NCI-H2196 treated with DMSO at 0.1 percent for 48 hours (cell line): Measurements from ENCODE around the gene SBF1.
A peak's percentile ranks its signal among the peaks of the same experiment; 100 is the strongest.

ENCODE experiments used
- DNase-seq: peaks from one replicate; lab custom pipeline; 2025; ENCODE audit not compliant: unreplicated experiment; lab: John Stamatoyannopoulos, UW

SBF1 gene

DNA sequence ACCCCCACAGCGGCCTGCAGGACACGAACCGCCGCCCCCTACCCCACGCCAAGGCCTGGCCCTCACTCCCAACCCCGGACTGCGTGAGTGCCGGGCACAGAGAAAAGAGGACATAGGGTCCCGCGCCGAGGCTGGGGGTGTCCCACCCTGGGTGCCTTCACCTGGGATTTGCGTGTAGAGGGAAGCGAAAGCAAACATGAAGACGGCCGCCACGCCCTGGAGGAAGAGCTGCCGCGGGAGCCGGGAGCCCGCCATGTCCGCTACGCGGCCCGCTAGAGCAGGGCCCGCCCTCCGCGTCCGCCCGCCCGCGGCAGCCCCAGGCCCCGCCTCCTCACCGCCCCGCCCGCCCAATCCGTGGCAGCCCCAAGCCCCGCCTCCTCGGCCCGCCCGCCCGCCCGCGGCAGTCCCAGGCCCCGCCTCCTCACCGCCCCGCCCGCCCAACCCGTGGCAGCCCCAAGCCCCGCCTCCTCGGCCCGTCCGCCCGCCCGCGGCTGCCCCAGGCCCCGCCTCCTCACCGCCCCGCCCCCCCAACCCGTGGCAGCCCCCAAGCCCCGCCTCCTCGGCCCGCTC lies 32.7 kb upstream of the SBF1 start, which contains the start of gene LMF2:
Gene LMF2, minus strand, starts transcription at position 282 of the 570 bp plus-strand sequence. Its CDS starts 27 bp downstream, at position 255.
- DNase-seq, result peak; percentile 63

DNA sequence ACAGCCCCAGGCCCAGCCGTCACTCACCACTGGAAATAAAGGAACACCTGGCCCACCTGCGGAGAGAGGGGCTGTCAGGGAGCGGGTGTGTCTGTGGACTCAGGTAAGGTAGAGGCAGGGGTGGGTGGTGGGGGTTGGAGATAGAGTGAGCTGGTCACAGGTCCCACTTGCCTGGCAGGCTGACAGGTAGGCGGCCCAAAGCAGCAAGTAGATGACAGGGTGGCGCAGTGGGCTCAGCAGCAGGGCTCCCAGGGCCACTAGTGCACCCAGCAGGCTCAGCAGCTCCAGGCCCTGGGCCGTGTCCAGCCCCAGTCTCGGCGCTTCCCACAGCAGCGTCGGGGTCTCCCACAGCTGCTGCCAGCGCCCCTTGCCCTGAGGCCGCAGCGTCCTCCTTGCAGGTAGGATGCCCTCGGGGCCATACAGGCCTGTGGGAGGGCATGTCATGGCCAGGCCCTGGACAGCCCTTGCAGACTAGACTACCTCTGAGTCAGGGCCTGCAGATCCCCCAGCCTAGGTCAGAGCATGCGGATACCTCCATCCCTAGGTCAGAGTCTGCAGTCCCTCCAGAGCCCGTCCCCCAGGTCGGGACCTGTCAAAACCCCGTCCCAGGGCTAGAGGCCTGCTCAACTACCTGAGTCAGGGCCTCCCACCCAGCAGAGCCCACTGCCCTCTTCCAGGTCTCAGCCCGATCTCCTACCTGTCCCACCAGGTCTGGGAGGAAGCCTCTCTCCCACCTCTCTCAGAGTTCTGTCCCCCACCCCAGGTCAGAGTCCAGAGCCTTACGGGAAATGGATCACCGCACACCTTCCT lies 32.0 kb upstream of the SBF1 start:
- no peak for DNase-seq

DNA sequence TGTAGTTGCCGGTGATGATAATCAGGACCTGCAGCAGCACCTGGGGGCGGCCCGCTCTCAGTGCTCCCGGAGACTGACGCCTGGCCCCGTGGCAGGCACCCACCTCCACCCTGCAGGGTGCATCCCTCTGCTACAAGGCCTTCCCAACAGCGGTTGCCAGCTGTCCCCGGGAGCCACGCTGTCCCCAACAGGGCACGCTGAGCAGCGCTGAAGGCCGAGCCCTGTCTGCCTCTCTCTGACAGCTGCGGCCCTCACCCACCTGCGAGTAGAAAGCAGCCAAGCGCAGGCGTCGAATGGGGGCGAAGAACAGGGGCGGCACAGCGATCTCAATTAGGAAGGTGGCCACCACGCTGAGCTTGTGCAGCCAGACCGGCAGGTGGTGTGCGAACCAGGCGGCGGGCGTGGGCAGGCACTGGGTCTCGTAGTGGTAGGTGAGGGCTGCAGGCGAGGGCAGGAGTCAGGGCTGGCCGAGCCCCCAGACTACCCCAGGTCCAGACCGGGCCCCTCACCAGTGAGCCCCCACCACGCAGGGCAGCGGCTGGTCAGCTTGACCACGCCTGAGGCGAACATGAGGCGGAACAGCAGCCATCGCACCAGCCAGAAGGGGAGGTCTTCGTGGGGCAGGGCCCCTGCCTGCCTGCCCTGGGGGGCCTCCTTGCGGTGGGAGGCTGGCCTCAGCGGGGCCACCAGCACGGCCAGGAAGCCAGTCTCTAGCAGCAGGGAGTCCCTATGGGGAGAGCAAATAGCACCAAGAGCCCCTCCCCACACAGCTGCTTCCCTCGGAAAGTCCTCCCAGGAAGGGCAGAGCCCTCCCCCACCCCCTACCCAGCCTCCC lies 31.2 kb upstream of the SBF1 start:
- no peak for DNase-seq

DNA sequence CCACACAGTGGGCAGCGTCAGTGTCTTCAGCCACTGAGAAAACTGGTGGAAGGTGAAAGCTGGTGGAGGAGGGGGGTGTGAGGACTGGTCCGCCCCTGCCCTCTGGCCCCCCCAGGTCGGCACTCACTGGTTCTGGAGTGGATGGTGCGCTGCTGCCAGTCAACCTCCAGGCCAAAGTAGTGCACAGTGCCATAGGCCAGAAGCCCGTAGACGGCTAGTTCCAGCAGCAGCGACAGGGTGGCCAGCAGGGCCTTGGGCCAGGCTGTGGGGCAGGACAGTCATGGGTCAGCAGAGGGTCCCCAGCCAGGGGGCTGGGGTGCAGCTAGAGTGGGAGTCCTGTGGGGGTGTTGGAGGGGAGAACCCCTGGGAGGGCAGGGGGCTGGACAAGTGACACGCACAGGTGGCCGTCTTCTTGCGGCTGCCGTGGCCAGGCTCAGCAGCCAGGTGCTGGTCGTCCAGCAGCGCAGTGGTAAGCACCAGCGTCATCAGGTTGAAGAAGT lies 30.5 kb upstream of the SBF1 start:
- no peak for DNase-seq

DNA sequence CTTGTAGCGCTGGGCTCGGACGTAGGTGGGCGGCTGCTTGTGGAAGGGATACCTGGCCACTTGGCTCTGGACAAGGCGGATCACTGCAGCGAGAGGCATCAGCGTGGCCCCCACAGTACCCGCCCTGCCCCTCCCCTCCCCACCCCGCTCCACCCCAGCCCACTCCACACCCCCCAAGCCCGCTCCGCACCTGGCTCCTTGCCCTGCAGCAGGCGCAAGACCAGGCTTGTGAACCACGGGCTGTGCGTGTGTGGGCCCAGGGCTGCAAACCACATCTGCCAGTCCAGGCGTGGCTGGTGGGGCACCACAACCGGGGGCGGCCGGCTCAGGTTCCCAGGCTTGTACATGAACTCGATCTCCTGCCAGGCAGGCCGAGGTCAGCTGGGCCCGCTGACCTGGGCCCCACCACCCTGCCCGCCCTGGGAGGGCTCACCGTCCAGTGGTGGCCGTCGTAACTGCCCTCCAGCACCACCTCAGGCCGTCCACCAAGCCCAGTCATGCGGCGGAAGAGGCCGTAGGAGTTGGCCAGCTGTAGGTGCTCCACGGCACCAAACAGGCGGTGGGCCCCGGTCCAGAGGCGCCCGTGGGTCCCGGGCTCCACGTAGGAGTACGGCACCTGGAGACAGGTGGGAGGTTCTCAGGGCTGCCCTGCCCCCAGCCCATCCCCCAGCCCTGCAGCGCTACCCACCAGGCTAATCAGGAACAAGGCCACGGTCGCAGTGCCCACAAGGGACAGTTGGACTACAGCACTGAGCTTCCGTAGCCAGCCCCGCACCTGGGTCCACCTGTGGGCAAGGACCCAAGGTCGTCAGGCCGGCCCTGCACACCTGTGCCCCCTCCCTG lies 29.8 kb upstream of the SBF1 start:
- no peak for DNase-seq

DNA sequence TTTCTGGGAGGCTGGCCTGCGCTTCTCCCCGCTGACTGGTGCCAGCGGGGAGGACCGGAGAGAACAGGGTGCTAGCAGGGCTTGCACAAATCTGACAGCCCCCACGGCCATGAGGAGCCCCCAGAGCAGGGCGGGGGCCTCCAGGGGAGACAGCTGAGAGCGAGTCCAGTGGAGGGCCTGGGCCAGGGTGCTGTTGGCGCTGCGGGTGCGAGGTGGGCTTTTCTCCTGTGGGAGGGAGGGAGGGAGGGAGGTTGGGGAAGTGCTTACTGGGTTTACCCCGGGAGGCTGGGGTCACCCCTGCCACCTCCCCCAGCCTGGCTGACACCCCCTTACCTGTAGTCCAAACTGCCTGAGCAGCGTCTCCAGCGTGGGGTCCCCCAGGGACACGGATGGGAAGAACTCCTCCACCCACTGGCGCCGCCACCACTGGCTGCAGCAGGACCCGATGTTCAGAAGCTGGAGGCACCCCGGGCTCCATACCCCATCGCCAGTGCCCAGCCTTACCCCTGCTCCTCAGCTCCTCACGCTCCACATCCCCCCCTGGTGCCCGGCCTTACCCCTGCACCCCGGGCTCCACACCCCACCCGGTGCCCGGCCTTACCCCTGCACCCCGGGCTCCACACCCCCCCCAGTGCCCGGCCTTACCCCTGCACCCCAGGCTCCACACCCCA lies 28.8 kb upstream of the SBF1 start:
- no peak for DNase-seq

DNA sequence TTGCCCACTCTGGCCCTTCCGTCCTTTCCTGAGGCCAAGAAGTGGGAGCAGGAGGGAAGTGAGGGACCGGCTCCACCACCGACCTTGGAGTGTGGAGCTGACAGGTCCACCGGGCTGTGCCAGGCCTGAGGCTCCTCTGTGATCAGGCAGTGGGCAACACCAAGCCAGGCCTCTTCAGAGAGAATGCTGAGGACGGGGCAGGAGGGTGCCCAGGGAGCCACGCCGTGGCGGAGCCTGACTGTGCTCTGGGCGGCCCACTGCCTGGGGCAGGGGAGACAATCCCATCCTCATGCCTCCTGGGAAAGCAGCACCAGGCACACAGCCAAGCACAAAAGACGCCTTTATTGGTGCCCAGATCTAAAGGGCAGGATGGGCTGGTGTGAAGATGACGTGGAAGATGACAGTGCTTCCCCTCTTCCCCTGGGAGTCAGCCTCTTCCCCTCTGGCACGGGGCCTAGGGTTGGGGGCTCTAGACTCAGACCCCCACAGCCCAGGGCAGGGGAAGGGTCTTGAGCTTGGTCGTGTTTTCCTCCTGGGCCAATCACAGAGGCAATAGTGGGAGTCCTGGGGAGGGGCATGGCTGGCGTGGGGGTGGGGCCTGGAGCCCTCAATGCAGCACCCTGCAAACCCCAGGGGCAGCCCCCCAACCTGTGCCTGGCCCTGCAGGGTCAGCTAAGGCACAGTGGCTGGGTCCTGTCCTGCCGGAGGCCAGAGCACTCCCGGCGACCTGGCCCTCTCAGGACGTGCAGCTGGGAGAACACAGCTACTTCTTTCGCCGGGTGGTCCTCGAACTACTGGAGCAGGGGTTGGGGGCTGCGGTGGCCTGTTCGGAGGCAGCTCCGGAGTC lies 28.0 kb upstream of the SBF1 start:
- no peak for DNase-seq

DNA sequence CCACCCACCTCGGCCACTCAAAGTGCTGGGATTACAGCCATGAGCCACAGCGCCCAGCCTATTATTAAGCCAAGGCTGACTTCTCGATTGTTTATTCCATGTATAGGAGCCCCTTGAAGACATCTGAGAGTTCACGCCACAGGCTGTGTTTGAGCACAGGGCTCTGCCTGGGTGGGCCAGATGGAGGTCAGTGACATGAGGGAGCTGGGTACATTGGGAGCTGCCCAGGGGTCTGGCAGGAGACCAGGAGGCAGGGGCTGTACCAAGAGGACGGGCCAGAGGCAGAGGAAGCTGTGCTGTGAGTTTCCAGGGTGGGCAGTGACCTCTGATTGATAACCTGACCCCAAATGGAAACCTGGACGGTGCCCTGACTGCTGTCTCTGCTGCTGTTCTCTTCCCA lies 27.3 kb upstream of the SBF1 start:
- no peak for DNase-seq

DNA sequence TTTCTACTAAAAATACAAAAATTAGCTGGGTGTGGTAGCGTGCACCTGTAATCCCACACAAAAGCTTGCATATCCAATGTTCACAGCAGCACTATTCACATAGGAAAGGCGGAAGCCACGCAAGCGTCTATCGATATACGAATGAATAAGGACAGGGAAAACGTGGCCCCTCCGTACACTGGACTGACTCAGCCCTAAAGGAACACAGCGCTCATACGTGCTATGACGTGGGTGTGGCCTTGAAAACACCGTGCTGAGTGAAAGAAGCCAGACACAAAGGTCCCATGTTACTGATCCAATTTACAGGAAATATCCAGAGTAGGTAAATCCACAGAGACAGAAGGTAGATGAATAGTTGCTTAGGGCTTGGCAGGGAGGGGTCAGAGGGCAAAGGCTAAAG lies 25.6 kb upstream of the SBF1 start:
- no peak for DNase-seq

DNA sequence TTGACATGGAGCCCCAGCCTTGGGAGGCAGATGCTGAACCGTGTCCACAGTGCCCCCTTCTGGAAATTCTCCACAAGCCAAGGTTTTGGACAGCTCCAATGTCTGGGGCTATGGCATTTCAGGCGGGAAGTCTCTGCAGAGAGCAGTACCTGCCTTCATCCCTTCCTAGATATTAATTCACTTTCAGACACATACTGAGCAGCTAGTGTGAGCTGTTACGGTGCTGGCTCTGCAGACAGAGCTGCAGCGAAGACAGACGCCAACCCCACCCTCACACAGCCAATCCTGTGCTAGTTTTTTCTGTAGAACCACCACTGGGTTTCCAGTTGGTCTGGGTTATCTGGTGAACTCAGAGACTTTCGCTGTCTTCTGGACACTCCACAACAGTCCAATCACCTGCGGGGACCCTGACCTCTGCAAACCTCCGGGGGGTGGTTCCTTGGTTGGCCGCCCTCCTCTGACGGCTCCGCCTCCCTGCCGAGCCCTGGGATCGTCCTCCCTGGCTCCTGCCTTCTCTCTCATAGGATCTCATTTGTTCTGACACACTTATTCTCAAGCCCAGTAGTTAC lies 23.6 kb upstream of the SBF1 start:
- DNase-seq, result peak; percentile 42

DNA sequence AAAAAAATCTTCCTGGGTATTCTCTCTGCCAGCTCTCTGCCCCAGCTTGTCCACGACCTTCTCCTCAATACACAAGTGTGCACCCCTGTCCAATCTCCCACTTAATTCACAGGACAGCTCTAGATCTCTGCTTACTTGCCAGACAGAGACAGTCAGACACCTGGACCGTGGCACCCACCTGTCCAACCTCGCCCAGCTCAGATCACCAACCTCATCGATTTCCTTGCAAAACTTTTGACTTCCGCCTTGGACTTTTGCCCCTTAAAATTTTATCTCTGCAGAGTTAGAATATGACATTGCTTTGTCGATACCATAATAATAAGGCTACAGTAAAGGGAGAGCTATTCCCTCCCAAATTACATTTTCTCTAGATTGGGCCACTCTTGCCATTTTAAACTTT lies 22.3 kb upstream of the SBF1 start:
- no peak for DNase-seq

DNA sequence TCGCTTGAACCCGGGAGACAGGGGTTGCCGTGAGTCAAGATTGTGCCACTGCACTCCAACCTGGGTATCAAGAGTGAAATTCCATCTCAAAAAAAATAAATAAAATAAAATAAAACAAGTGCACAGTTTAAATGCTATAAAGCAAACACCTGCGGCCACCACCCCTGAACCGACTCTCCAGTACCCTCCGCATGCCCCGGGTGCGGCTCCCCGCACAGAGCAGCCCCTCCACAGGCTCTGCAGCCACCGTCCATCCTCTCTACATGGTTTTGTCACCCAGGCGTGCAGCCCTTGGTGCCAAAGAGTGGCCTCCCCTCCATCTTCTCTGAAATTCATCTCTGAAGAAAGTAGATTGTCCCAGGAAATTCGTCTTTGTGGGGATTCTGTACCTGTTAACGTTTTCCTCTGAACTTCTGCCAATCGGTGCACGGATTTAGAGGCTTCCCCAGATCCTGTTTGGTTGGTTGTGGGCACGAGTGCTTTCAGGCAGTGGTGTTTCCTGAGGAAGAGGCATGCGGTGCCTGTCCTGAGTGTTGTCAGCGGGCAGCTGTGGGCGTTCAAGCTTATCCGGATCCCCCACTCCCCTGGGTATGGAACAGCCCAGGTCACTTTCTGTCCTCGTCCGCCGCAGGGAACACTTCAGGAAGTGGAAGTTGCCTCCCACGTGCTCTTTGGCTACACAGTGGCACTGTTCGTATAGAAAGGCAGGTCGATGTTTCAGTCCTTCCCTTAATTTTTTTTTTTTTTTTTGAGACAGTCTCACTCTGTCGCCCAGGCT lies 15.9 kb upstream of the SBF1 start:
- no peak for DNase-seq

DNA sequence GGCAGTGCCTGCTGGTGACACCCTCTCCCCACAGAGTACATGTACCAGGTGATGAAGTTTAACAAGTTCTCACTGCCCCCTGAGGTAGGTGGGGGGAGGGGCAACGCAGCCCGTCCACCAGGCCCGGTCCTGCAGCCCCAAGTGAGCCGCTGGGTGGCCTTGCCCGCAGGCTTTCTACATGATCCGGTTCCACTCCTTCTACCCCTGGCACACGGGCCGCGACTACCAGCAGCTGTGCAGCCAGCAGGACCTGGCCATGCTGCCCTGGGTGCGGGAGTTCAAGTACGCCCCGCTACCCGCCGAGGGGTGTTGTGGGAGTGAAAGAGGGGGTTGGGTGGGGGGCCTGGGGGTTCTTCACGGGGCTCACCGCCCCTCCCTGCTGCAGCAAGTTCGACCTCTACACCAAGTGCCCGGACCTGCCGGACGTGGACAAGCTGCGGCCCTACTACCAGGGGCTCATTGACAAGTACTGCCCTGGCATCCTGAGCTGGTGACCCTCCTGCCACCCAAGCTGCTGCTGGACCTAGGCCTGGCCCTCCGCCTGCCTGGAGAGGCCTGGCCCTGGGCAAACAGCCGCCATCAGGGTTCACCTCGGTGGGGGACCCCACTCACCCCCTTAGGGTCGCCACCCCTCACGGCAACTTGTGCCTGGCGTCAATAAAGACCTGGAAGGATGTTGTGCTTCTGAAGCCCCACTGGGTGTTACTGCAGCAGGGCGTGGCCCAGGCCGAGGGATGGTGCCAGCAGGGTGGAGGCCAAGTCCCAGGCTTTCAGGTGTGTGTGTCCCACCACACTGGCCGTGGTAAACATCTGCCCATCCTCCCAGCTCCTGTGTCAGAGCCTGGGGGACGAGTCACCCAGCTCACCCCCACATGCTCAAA lies 14.8 kb upstream of the SBF1 start:
- no peak for DNase-seq

DNA sequence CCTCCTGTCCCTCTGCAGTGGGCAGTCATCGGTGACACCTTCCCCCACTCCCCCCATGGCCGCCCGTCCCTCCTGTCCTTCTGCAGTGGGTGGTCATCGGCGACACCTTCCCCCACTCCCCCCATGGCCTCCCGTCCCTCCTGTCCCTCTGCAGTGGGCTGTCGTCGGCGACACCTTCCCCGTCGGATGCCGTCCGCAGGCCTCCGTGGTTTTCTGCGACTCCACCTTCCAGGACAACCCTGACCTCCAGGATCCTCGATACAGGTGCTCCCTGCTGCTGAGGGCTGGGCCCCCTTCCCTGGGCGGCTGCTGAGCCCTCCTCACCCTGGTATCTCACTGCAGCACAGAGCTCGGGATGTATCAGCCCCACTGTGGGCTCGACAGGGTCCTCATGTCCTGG lies 14.1 kb upstream of the SBF1 start:
- DNase-seq, result no peak

DNA sequence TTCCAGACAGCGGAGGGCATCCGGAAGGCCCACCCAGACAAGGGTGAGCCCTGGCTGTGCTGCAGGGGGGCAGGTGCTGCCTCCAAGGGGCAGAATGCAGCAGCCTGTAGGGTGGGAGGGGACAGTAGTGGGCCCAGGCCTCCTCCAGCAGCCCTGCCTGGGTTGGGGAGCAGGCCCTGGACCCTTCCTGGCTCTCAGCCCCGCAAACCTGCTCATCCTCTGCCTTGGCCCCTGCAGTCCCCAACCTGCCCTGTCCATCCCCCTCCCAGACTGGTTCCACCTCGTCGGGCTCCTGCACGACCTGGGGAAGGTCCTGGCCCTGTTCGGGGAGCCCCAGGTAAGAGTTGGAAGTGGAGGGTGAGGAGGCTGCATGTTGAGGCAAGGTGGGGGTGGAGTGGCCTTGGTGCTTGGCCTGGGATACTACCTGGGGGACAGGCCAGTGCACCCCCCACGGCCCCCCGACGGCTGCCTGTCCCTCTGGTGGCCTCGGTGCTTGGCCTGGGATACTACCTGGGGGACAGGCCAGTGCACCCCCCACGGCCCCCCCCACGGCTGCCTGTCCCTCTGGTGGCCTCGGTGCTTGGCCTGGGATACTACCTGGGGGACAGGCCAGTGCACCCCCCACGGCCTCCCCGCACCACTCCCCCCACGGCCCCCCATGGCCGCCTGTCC lies 13.3 kb upstream of the SBF1 start:
- DNase-seq, result no peak

DNA sequence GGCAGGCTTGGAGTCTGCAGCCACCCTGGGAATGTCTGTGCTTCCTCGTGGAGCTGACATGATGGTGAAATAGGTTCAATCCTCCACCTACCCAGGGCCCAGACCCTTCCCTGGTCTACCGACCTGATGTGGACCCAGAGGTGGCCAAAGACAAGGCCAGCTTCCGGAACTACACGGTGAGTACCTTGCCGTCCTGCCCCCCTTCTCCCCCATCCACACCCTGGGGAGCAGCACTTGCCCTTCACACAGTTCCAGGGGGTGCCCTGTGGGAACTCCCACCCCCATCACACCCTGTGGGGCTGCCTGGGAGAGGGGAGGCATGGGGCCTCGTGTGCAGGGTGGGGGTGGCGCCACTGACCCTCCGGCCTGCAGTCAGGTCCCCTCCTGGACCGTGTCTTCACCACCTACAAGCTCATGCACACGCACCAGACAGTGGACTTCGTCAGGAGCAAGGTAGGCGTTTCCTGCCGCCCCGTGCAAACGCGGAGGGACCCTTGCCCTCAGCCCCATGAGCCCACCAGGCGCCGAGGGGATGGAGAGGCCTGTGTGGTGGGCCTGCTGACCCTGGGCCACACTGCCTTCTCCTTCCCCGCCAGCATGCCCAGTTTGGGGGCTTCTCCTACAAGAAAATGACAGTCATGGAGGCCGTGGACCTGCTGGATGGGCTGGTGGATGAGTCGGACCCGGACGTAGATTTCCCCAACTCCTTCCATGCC lies 12.6 kb upstream of the SBF1 start:
- DNase-seq, result no peak
